HUES48 (cell line): ENCODE results near the gene EPHB2.

Experiments used
- H3K27ac ChIP-seq: one replicate; pipeline ENCODE4 v1.7.0; 2013; ENCODE audit warnings: low read depth, low read length, inconsistent platforms
- H3K27me3 ChIP-seq: 2 replicates; pipeline ENCODE4 v1.6.1; 2013; ENCODE audit warnings: mild to moderate bottlenecking, low read length; ENCODE audit not compliant: control insufficient read depth, insufficient read depth
- H3K36me3 ChIP-seq: 2 replicates; pipeline ENCODE4 v1.6.1; 2013; ENCODE audit warnings: low read length; ENCODE audit not compliant: control insufficient read depth, insufficient read depth
- H3K4me1 ChIP-seq: 2 replicates; pipeline ENCODE4 v1.6.1; 2013; ENCODE audit warnings: mild to moderate bottlenecking, low read length; ENCODE audit not compliant: control insufficient read depth, insufficient read depth
- H3K4me3 ChIP-seq: 2 replicates; pipeline ENCODE4 v1.5.1; 2013; ENCODE audit warnings: mild to moderate bottlenecking, low read depth, low read length
- H3K9ac ChIP-seq: 2 replicates; pipeline ENCODE4 v1.6.1; 2013; ENCODE audit warnings: mild to moderate bottlenecking, low read depth, low read length, moderate library complexity
- H3K9me3 ChIP-seq: 2 replicates; pipeline ENCODE4 v1.6.1; 2013; ENCODE audit warnings: low read length; ENCODE audit not compliant: control insufficient read depth, insufficient read depth

EPHB2 gene

GRCh38 chr1:22709227-22709626 is 1.4 kb upstream of the EPHB2 start:
- no peaks in the 10 kb centered on the region for H3K36me3 ChIP-seq
- peaks cover 7% of the 10 kb centered on the region for H3K4me1 ChIP-seq
- H3K9me3 ChIP-seq: no peaks in the 10 kb centered on the region
- H3K4me3 ChIP-seq: no peak overlapping the region
- H3K9ac ChIP-seq: no peak overlapping the region
- H3K27me3 ChIP-seq: peaks cover 33% of the 10 kb centered on the region
- H3K27ac ChIP-seq: no peak overlapping the region

DNA sequence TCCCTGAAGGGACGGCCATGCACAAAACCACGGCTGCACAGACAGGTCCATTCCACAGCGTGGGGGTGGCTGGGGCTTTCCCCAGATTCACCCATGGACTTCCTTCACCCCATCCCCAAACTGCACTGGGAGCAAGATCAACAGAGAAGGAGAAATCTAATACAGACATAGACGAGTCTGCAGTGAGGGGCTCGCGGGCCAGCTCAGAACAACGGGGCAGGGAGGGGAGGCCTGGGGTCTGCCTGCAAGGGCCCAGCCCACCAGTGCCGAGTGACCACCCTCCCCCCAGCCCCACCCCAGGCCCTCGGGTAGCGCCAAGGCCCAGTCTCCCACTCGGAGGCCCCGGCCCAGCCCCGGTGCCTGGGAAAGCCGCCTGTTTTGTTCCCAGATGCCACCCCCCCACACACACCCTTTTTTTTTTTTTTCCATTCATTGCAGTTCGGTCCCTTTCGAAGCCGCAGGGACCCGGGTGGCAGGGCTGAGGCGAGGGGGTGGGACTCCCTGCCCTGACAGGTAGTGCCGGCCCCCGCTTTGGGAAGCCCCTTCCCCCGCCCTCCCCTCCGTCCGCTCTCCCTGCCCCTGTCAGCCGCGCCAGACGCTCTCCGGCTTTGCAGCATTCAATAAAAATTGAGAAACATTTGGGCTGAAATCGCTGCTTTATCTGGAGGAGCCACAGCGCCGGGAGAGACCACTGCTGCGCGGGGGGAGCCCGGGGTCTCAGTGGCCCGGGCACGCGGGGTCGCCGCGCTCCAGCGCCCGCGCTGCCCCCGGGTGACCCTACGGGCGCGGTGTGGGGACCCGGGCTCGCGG is 543 bp upstream of the EPHB2 start:
- no peaks in the 10 kb centered on the region for H3K36me3 ChIP-seq
- no peak overlapping the region for H3K27ac ChIP-seq
- H3K4me3 ChIP-seq: peak overlapping the region; percentile 50
- H3K4me1 ChIP-seq: peaks cover 5% of the 10 kb centered on the region
- peaks cover 33% of the 10 kb centered on the region for H3K27me3 ChIP-seq
- H3K9ac ChIP-seq: no peak overlapping the region
- H3K9me3 ChIP-seq: no peaks in the 10 kb centered on the region

DNA sequence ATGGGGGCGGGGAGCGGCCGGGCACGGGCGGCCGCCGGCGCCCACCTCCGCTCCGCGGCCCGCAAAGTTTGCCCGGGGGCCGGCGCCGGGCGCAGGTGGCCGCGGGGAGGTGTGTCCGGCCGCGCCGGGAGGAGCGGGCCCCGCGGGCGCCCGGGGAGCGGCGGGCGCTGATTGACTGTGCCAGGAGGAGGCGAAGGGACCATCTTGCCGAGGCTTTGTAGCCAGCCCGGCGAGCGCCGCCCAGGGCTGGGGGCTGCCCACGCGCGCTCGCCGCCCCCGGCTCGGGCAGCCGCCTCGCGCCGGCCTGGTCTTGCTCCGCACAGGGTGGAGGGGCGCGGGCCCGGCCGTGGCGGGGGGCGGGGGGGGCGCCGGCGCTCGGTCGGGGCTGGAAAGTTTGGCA is 432 bp downstream of the EPHB2 start:
- H3K9ac ChIP-seq: no peak overlapping the region
- no peaks in the 10 kb centered on the region for H3K36me3 ChIP-seq
- H3K27me3 ChIP-seq: peaks cover 33% of the 10 kb centered on the region
- H3K9me3 ChIP-seq: no peaks in the 10 kb centered on the region
- H3K4me1 ChIP-seq: peaks cover 5% of the 10 kb centered on the region
- H3K4me3 ChIP-seq: peak overlapping the region; percentile 59; the same call in 1 of the 2 replicates
- no peak overlapping the region for H3K27ac ChIP-seq

DNA sequence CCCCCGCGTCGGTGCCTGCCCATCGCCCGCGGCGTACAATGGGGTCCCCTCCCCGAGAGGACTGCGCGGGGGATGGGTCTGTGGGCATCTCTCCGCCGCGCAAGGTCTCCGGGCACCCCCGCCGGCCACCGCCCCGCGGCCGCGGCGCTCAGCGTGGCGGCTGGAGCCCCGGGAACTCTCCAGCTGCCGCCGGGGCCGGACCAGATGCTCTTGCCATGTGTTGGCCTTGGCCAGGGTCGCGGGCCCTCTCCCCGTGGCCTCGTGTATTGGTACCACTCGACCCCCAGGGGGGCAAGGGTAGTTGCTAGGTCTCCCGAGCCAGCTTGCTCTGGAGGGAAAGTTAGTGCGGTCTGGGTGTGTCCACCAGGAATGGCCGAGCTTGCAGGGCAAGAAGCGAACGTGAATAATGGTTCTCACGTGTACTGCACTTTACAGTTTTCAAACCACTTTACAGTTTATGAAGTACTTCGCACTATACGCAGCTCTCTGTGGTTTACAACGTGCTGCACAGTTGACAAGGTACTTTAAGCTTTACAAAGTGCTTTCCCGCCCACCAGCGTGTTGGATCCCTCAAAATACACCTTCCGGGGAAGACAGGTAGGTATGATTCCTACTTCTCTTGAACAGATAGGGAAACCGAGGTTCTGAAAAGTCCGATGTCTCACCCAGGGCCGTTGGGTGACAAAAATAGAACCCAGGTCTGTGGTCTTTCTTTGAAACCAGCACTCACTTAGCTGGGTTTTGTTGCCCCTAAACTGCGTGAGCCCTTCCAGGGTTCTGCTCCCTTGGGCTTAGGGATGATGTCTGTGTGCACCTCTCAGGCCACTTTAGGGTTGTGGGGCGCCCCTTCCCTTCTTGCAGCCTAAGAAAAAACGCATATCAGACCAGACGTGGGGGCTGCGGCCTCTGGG is 1.2 kb downstream of the EPHB2 start:
- H3K4me1 ChIP-seq: peaks cover 10% of the 10 kb centered on the region
- H3K4me3 ChIP-seq: peak overlapping the region; percentile 59
- no peaks in the 10 kb centered on the region for H3K9me3 ChIP-seq
- H3K9ac ChIP-seq: no peak overlapping the region
- peaks cover 33% of the 10 kb centered on the region for H3K27me3 ChIP-seq
- H3K27ac ChIP-seq: no peak overlapping the region
- H3K36me3 ChIP-seq: no peaks in the 10 kb centered on the region

- Histone ChIP-seq H3K27me3 (peaks cover 33% of the 10 kb centered on the region), H3K27ac (no peak overlapping the region), H3K4me3 (no peak overlapping the region), H3K4me1 (peaks cover 18% of the 10 kb centered on the region), H3K36me3 (no peaks in the 10 kb centered on the region), H3K9me3 (no peaks in the 10 kb centered on the region), H3K9ac (no peak overlapping the region)
Measured at GRCh38 chr1:22712502-22713271, 2.0 kb downstream of the EPHB2 start.

- Histone ChIP-seq H3K4me3 (no peak overlapping the region), H3K4me1 (peaks cover 19% of the 10 kb centered on the region), H3K9me3 (no peaks in the 10 kb centered on the region), H3K36me3 (no peaks in the 10 kb centered on the region), H3K27ac (no peak overlapping the region), H3K9ac (no peak overlapping the region), H3K27me3 (peaks cover 29% of the 10 kb centered on the region)
Measured at GRCh38 chr1:22714455-22714854, 3.8 kb downstream of the EPHB2 start.

- Histone ChIP-seq H3K4me1 (peaks cover 15% of the 10 kb centered on the region), H3K9ac (no peak overlapping the region), H3K4me3 (no peak overlapping the region), H3K27me3 (peaks cover 13% of the 10 kb centered on the region), H3K9me3 (no peaks in the 10 kb centered on the region), H3K27ac (peak overlapping the region; percentile 45), H3K36me3 (no peaks in the 10 kb centered on the region)
Measured at GRCh38 chr1:22717037-22717760, 6.6 kb downstream of the EPHB2 start.

DNA sequence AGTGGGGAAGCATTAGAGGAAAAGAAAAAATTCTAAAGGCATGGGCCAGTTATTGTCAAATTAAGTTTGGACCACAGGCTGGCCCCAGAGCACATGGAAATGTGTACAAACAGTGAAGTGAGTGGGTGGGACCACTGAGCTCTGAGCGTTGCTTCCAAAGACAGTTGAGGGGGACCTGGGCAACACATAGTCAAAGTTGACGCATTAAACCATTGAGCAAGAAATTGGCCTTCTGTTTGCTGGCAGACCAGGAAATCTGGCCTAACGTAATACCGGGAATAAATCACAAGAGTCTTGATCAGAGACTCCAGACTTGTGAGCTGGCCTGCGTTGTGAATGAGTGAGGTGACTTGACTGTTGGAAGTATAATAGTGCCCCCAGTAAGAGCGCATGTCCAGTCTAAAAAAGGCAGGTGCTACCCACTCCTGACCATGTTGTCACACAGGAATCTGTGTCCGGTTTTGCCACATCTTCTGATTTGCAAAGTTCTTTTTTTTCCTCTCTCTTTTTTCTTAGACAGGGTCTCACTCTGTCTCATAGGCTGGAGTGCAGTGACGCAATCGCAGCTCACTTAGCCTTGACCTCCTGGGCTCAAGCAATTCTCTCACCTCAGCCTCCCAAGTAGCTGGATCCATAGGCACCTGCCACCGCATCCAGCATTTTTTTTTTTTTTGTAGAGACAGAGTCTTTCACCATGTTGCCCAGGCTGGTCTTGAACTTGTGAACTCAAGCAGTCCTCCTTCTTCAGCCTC is 10.7 kb downstream of the EPHB2 start:
- Histone ChIP-seq H3K4me1 (peaks cover 15% of the 10 kb centered on the region), H3K27ac (no peak overlapping the region), H3K4me3 (no peak overlapping the region), H3K36me3 (no peaks in the 10 kb centered on the region), H3K9ac (no peak overlapping the region), H3K9me3 (no peaks in the 10 kb centered on the region), H3K27me3 (no peaks in the 10 kb centered on the region)

DNA sequence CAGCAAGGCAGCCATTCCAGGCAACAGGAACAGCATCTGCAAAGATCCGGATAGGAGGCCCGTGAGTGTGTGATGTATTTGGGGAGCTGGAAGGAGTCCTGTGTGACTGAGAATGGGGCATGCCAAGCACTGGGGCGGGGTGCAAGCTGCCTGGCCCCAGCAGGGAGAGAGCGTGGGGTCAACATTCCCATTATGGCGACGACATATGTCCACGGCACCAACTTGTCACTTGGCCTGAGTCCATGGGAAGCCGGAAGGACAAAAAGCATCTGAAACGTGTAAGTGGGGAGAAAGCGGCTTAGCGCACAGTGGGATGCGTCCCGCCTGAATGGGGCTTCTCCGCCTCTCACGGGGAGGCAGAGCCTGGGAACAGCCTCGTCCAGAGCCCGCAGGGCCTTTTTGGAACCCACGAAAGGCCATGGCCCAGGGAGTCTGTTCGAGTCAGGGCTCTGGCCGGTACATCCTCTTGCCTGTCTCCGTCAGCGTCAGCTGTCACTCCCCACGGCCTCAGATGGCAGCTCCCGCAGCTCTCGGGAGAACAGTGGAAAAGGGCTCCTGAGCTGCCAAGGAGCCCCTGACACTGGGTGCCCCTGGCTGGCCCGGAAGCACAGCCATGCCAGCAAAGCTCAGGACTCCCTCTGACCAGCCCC is 12.4 kb downstream of the EPHB2 start:
- no peak overlapping the region for H3K4me3 ChIP-seq
- no peaks in the 10 kb centered on the region for H3K27me3 ChIP-seq
- no peaks in the 10 kb centered on the region for H3K4me1 ChIP-seq
- no peaks in the 10 kb centered on the region for H3K9me3 ChIP-seq
- no peak overlapping the region for H3K9ac ChIP-seq
- H3K36me3 ChIP-seq: no peaks in the 10 kb centered on the region
- H3K27ac ChIP-seq: no peak overlapping the region
